Brain microvascular endothelial cell (primary cell): ENCODE results near the gene TMEM178B.
"Not testable (repeated sequence)": the region's sequence is repeated elsewhere in the genome, so short reads cannot be mapped to it uniquely, and the experiment has no call there.

Source experiments
- DNase-seq: peaks from one replicate; pipeline ENCODE4 v3.0.0-alpha.2; 2020
- H3K27ac ChIP-seq: fragments of 250-450 bp; sonication (Bioruptor Pico); 2 replicates; pipeline ENCODE4 v1.5.1; 2020; ENCODE audit warnings: mild to moderate bottlenecking, moderate library complexity
- H3K27me3 ChIP-seq: fragments of 250-450 bp; sonication (Bioruptor Pico); replicated peaks from 2 replicates; pipeline ENCODE4 v1.5.1; 2020; ENCODE audit warnings: mild to moderate bottlenecking
- H3K36me3 ChIP-seq: fragments of 250-450 bp; sonication (Bioruptor Pico); replicated peaks from 2 replicates; pipeline ENCODE4 v1.5.1; 2020; ENCODE audit warnings: mild to moderate bottlenecking
- H3K4me3 ChIP-seq: 2 replicates; pipeline ENCODE4 v1.5.1; 2011; ENCODE audit warnings: low read depth, mild to moderate bottlenecking, control low read depth, low read length, moderate library complexity
- CTCF ChIP-seq: IDR thresholded peaks from 2 replicates; pipeline ENCODE4 v1.5.1; 2011; ENCODE audit warnings: low read depth, mild to moderate bottlenecking, moderate library complexity, low read length, control low read depth, inconsistent platforms; ENCODE audit errors: missing control alignments
- in situ Hi-C: cut with HindIII; loops from 2 replicates; pipeline ENCODE4 v1.10.0; 2017; ENCODE audit warnings: low sequenced_read_pairs, low pct_ligation_motif_present

TMEM178B gene

DNA sequence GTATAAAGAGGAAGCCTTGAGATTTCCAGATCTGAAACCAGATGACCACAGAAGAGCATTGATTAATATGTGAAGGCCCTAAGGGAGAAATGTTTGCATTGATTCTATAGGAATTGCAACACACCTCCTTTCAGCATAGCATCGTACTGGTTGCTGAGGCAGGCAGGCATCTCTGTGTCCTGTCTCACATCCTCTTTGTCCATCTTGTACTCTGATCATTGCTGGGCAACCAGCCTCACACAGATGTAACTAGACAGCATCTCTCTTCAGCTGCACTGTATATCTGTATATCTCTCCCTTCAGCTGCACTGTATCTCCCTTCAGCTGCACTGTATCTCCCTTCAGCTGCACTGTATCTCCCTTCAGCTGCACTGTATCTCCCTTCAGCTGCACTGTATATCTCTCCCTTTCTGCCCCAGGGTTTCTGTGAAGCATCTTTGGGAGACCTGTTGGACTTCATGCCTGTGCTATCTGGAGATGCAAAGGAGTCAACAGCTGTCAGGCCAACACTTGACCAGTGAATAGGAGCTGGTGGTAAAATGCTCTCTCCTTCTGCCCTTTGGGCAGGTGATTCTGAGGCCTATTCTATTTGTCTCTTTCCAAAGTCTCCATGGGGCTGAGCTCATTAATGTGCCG is 40.3 kb downstream of the TMEM178B start:
- H3K27me3 ChIP-seq: no peaks in the 10 kb centered on the region
- DNase-seq: no peak
- no peaks in the 10 kb centered on the region for H3K36me3 ChIP-seq
- H3K27ac ChIP-seq: no peak overlapping the region
- TF ChIP-seq CTCF: no peak
- in situ Hi-C loops: no loop called here
- no peak overlapping the region for H3K4me3 ChIP-seq

- in situ Hi-C loops: no loop called here
- Histone ChIP-seq H3K27me3 (no peaks in the 10 kb centered on the region), H3K27ac (no peak overlapping the region), H3K36me3 (no peaks in the 10 kb centered on the region), H3K4me3 (no peak overlapping the region)
- no peak for TF ChIP-seq CTCF
- no peak for DNase-seq
These were observed 42.1 kb downstream of the TMEM178B start for GRCh38 chr7:141115965-141116364.

DNA sequence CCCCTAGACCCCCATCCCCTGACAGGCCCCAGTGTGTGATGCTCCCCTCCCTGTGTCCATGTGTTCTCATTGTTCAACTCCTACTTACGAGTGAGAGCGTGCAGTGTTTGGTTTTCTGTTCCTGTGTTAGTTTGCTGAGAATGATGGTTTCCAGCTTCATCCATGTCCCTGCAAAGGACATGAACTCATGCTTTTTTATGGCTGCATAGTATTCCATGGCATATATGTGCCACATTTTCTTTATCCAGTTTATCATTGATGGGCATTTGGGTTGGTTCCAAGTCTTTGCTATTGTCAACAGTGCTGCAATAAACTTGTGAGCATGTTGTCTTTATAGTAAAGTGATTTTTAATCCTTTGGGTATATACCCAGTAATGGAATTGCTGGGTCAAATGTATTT is 42.8 kb downstream of the TMEM178B start:
- in situ Hi-C loops, H3K27ac ChIP-seq, H3K36me3 ChIP-seq: not testable (repeated sequence)

GRCh38 chr7:141118767-141119166 is 44.9 kb downstream of the TMEM178B start:
- in situ Hi-C loops: no loop called here
- Histone ChIP-seq H3K4me3 (no peak overlapping the region), H3K27ac (no peak overlapping the region), H3K27me3 (no peaks in the 10 kb centered on the region), H3K36me3 (no peaks in the 10 kb centered on the region)
- DNase-seq: no peak
- no peak for TF ChIP-seq CTCF

More for the DNA sequence above, 42.8 kb downstream of the TMEM178B start:
- not testable (repeated sequence) for H3K4me3 ChIP-seq, DNase-seq, H3K27me3 ChIP-seq

DNA sequence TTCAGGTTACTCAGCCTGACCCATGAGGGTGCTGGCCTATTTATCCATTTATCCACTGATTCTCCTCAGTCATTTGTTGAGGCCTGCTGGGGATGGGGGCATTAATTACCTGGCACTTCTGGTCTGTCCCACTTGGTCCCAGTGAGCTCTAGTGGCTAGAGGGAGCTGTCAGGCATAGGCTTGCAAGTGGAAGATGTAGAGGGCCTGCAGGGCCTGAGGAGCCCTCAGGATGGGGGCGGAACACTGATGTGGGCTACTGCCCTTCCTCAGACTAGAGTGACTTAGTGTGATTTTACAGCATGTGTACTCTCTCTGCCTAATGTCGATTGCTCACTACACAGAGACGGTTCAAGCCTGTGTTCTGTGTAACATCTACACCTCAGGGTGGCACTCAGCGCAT is 45.3 kb downstream of the TMEM178B start:
- in situ Hi-C loops: no loop called here

DNA sequence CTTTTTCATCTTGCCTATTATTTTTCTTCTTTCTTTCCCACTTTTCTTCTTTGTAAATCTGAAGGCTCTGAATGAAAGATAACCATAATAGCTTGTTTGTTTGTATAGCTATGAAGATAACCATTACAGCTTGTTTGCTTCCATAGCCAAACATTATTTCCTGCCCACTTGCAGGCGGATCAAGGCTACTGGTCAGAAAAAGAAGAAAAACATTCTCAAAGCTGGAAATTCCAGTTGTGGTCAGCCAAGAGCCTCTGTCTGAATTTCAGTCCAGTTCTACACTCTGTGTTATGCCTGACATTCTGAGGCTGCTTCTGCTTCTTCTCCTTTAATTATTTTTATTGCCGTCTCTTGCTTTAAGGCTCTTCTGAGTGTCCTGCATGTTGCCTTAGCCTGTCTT is 48.9 kb downstream of the TMEM178B start:
- H3K36me3 ChIP-seq: no peaks in the 10 kb centered on the region
- in situ Hi-C loops: no loop called here
- H3K27ac ChIP-seq: no peak overlapping the region

More for the DNA sequence above, 45.3 kb downstream of the TMEM178B start:
- Histone ChIP-seq H3K36me3 (no peaks in the 10 kb centered on the region), H3K4me3 (no peak overlapping the region), H3K27me3 (no peaks in the 10 kb centered on the region), H3K27ac (no peak overlapping the region)
- no peak for DNase-seq
- no peak for TF ChIP-seq CTCF

More for the DNA sequence above, 48.9 kb downstream of the TMEM178B start:
- TF ChIP-seq CTCF: no peak
- DNase-seq: no peak
- Histone ChIP-seq H3K27me3 (no peaks in the 10 kb centered on the region), H3K4me3 (no peak overlapping the region)
